Stomach (tissue), 4 donors: ENCODE data around the gene GNG14.

Experiments used
- CTCF ChIP-seq, 7 experiments: fragments of 450-650 bp in 4 of 7; fragments of 200-600 bp in 3 of 7; sonication (generic) in 3 of 7; IDR thresholded peaks; one replicate each; pipeline ENCODE4 v1.5.1; 2016 to 2019; ENCODE audit warnings: antibody characterized with exemption in 7 of 7, control low read depth in 2 of 7, mild to moderate bottlenecking in 1 of 7
- EP300 ChIP-seq: sonication (generic); formaldehyde crosslinking; IDR thresholded peaks from one replicate; pipeline ENCODE4 v1.6.1; 2017; ENCODE audit warnings: antibody characterized with exemption
- POLR2A ChIP-seq, 4 donors: fragments of 450-650 bp; IDR thresholded peaks; one replicate each; pipeline ENCODE4 v1.6.1; 2016; ENCODE audit warnings: antibody characterized with exemption in 4 of 4, control low read depth in 2 of 4, mild to moderate bottlenecking in 1 of 4, moderate library complexity in 1 of 4

GRCh38 chr19:12646551-12646950, 41.2 kb upstream of the GNG14 start:
- no peak for TF ChIP-seq POLR2A (IDR thresholded peaks at IDR 0.05)
- no peak for TF ChIP-seq EP300
- TF ChIP-seq CTCF (IDR thresholded peaks at IDR 0.05) = no peak
